ENCODE results near the gene CAMK1D.

- TF ChIP-seq GATA3 (IDR thresholded peaks at IDR 0.05; ENCODE audit: low read depth, low read length) (no peak), GATA2 (IDR thresholded peaks at IDR 0.05; ENCODE audit: low read depth, low read length) (no peak)
These were observed 68.0 kb downstream of the CAMK1D start for GRCh38 chr10:12417331-12417730.
